ENCODE measurements around the gene LRRC8B. TPM values are rescaled to one million over a fixed set of nuclear protein-coding genes. Genes with fewer than 3 reads are reported as not detected.
A peak's percentile ranks its signal among the peaks of the same experiment; 100 is the strongest.

LRRC8B gene
- polyA plus RNA-seq, 12 donors: 2.7 to 6.7 (median 3.8) TPM; not detected in 1

- DNase-seq: no peak
Measured at GRCh38 chr1:89546934-89547562, 22.4 kb downstream of the LRRC8B start.

- DNase-seq: no peak
Measured at GRCh38 chr1:89547563-89548116, 23.0 kb downstream of the LRRC8B start.

GRCh38 chr1:89548122-89548857, 23.7 kb downstream of the LRRC8B start:
- DNase-seq: no peak

GRCh38 chr1:89550995-89551394, 26.4 kb downstream of the LRRC8B start:
- no peak for DNase-seq

GRCh38 chr1:89552471-89553081, 27.9 kb downstream of the LRRC8B start:
- DNase-seq: no peak

- no peak for DNase-seq
Measured at GRCh38 chr1:89553157-89553556, 28.5 kb downstream of the LRRC8B start.

GRCh38 chr1:89555550-89555949, 30.9 kb downstream of the LRRC8B start:
- no peak for DNase-seq

GRCh38 chr1:89556726-89557444, 32.3 kb downstream of the LRRC8B start:
- DNase-seq: no peak

- no peak for DNase-seq
Measured at GRCh38 chr1:89557445-89557825, 32.8 kb downstream of the LRRC8B start.

GRCh38 chr1:89557956-89558355, 33.3 kb downstream of the LRRC8B start:
- DNase-seq: no peak

- DNase-seq: no peak
Measured at GRCh38 chr1:89563957-89564604, 39.5 kb downstream of the LRRC8B start.

GRCh38 chr1:89565521-89565920, 40.9 kb downstream of the LRRC8B start:
- DNase-seq: no peak

- peak; percentile 7 for DNase-seq
Measured at GRCh38 chr1:89566761-89567174, 42.1 kb downstream of the LRRC8B start.

- no peak for DNase-seq
Measured at GRCh38 chr1:89567797-89568196, 43.2 kb downstream of the LRRC8B start.

- no peak for DNase-seq
Measured at GRCh38 chr1:89573410-89573809, 48.8 kb downstream of the LRRC8B start.

- DNase-seq: no peak
Measured at GRCh38 chr1:89574621-89575020, 50.0 kb downstream of the LRRC8B start.

GRCh38 chr1:89575207-89575606, 50.6 kb downstream of the LRRC8B start:
- DNase-seq: no peak

- DNase-seq: no peak
Measured at GRCh38 chr1:89576013-89576412, 51.4 kb downstream of the LRRC8B start.

- no peak for DNase-seq
Measured at GRCh38 chr1:89578151-89578550, 53.5 kb downstream of the LRRC8B start.

- DNase-seq: no peak
Measured at GRCh38 chr1:89578946-89579684, 54.5 kb downstream of the LRRC8B start.

- no peak for DNase-seq
Measured at GRCh38 chr1:89580036-89580435, 55.4 kb downstream of the LRRC8B start.
